Neuronal stem cell (in vitro differentiated cells): ENCODE measurements around the gene TP53RK.
A peak's percentile ranks its signal among the peaks of the same experiment; 100 is the strongest.

Source experiments
- DNase-seq: peaks from one replicate; pipeline ENCODE4 v3.0.0-alpha.2; 2013; ENCODE audit warnings: low spot score
- H2AFZ ChIP-seq: one replicate; pipeline ENCODE4 v1.6.1; 2013; ENCODE audit warnings: mild to moderate bottlenecking, low read length, inconsistent platforms
- H2AK5ac ChIP-seq: 2 replicates; pipeline ENCODE4 v1.6.1; 2013; ENCODE audit warnings: low read depth, mild to moderate bottlenecking, inconsistent platforms, low read length, moderate library complexity, mixed read lengths
- H2BK120ac ChIP-seq: 2 replicates; pipeline ENCODE4 v1.6.1; 2013; ENCODE audit warnings: low read depth, mild to moderate bottlenecking, inconsistent platforms, low read length, moderate library complexity, mixed read lengths
- H2BK12ac ChIP-seq: one replicate; pipeline ENCODE4 v1.6.1; 2013; ENCODE audit warnings: low read length, inconsistent platforms
- H2BK15ac ChIP-seq: 2 replicates; pipeline ENCODE4 v1.6.1; 2013; ENCODE audit warnings: mild to moderate bottlenecking, low read length, inconsistent platforms, mixed read lengths
- H2BK5ac ChIP-seq: one replicate; pipeline ENCODE4 v1.6.1; 2013; ENCODE audit warnings: inconsistent platforms, mild to moderate bottlenecking, low read length, moderate library complexity
- H3K14ac ChIP-seq: one replicate; pipeline ENCODE4 v1.6.1; 2013; ENCODE audit warnings: low read length, inconsistent platforms
- H3K18ac ChIP-seq: 2 replicates; pipeline ENCODE4 v1.6.1; 2013; ENCODE audit warnings: low read length, inconsistent platforms
- H3K23ac ChIP-seq: 2 replicates; pipeline ENCODE4 v1.6.1; 2013; ENCODE audit warnings: low read depth, mild to moderate bottlenecking, mixed read lengths, low read length, inconsistent platforms; ENCODE audit not compliant: poor library complexity
- H3K27ac ChIP-seq: replicated peaks from 3 replicates; pipeline ENCODE4 v1.5.1; 2013; ENCODE audit warnings: low read length, inconsistent platforms
- H3K27me3 ChIP-seq, 3 experiments: 2 replicates each; pipeline ENCODE4 v1.6.1; 2013; ENCODE audit warnings: low read length in 3 of 3, mild to moderate bottlenecking in 2 of 3, inconsistent platforms in 1 of 3, low read depth in 1 of 3, mixed read lengths in 1 of 3, moderate library complexity in 1 of 3; ENCODE audit not compliant: control insufficient read depth in 3 of 3, insufficient read depth in 3 of 3
- H3K36me3 ChIP-seq, 2 donors: replicated peaks in 1 of 2; 2 replicates each; pipeline ENCODE4 v1.6.1; 2013; ENCODE audit warnings: low read length in 2 of 2; ENCODE audit not compliant: control insufficient read depth in 2 of 2, insufficient read depth in 2 of 2
- H3K4ac ChIP-seq: 2 replicates; pipeline ENCODE4 v1.6.1; 2013; ENCODE audit warnings: inconsistent platforms, mild to moderate bottlenecking, low read length, moderate library complexity
- H3K4me1 ChIP-seq, 2 donors: 1 replicate in 1 of 2; 2 replicates in 1 of 2; pipeline ENCODE4 v1.6.1; 2013; ENCODE audit warnings: low read length in 2 of 2, low read depth in 1 of 2; ENCODE audit not compliant: control insufficient read depth in 2 of 2, insufficient read depth in 1 of 2
- H3K4me2 ChIP-seq: one replicate; pipeline ENCODE4 v1.6.1; 2013; ENCODE audit warnings: mild to moderate bottlenecking, low read length, inconsistent platforms; ENCODE audit not compliant: insufficient read depth, poor library complexity, severe bottlenecking
- H3K4me3 ChIP-seq, 2 donors: 2 replicates each; pipeline ENCODE4 v1.5.1; 2013; ENCODE audit warnings: low read length in 2 of 2, mild to moderate bottlenecking in 2 of 2, inconsistent platforms in 1 of 2, moderate library complexity in 1 of 2
- H3K79me1 ChIP-seq: one replicate; pipeline ENCODE4 v1.6.1; 2013; ENCODE audit warnings: low read depth, mild to moderate bottlenecking, inconsistent platforms, low read length, moderate library complexity
- H3K9ac ChIP-seq: one replicate; pipeline ENCODE4 v1.6.1; 2013; ENCODE audit warnings: mild to moderate bottlenecking, low read depth, low read length, inconsistent platforms; ENCODE audit not compliant: poor library complexity
- H3K9me3 ChIP-seq, 2 donors: replicated peaks in 1 of 2; 2 replicates each; pipeline versions ENCODE3 to v1.6.1; 2013; ENCODE audit warnings: low read length in 2 of 2, mild to moderate bottlenecking in 2 of 2, inconsistent platforms in 1 of 2, low read depth in 1 of 2, mixed read lengths in 1 of 2, moderate library complexity in 1 of 2; ENCODE audit not compliant: control insufficient read depth in 2 of 2, insufficient read depth in 1 of 2
- H4K8ac ChIP-seq: one replicate; pipeline ENCODE4 v1.6.1; 2013; ENCODE audit warnings: low read depth, mild to moderate bottlenecking, inconsistent platforms, low read length, moderate library complexity
- H4K91ac ChIP-seq: one replicate; pipeline ENCODE4 v1.6.1; 2013; ENCODE audit warnings: low read length, low read depth, mild to moderate bottlenecking, inconsistent platforms; ENCODE audit not compliant: poor library complexity
- WGBS, 2 donors: extraction: QIAGEN DNeasy Blood & Tissue Kit; methylation state at CpG; one replicate each; pipeline ENCODE4 v1.1.7; 2013; ENCODE audit warnings: missing lambda C conversion rate in 2 of 2, mixed read lengths in 1 of 2; ENCODE audit not compliant: insufficient read length in 2 of 2, insufficient replicate concordance in 1 of 2; ENCODE audit errors: extremely low coverage in 2 of 2; 5-methylcytosine and 5-hydroxymethylcytosine counted together

The TP53RK gene

GRCh38 chr20:46635514-46636136 lies 53.6 kb downstream of the TP53RK start:
- no peak for DNase-seq
- H3K79me1 ChIP-seq = no peaks in the 10 kb centered on the region
- H3K4me3 ChIP-seq = no peak overlapping the region
- no peak overlapping the region for H3K4ac ChIP-seq
- H3K36me3 ChIP-seq = no peaks in the 10 kb centered on the region
- WGBS, 2 donors = no CpG with 5 or more reads among the region's 5 CpGs
- no peak overlapping the region for H3K14ac ChIP-seq
- H3K18ac ChIP-seq = no peak overlapping the region
- no peak overlapping the region for H2BK12ac ChIP-seq
- H4K91ac ChIP-seq = no peak overlapping the region
- H2BK15ac ChIP-seq = no peak overlapping the region
- peaks cover 13 to 24% of the 10 kb centered on the region in 2 donors for H3K4me1 ChIP-seq
- H4K8ac ChIP-seq = no peak overlapping the region
- no peak overlapping the region for H3K9ac ChIP-seq
- no peak overlapping the region for H2AK5ac ChIP-seq
- no peak overlapping the region for H3K4me2 ChIP-seq
- H3K27me3 ChIP-seq = no peaks in the 10 kb centered on the region
- no peak overlapping the region for H2AFZ ChIP-seq
- no peak overlapping the region for H2BK120ac ChIP-seq
- H3K9me3 ChIP-seq = no peaks in the 10 kb centered on the region
- no peak overlapping the region for H3K27ac ChIP-seq
- H2BK5ac ChIP-seq = no peak overlapping the region
- no peak overlapping the region for H3K23ac ChIP-seq

GRCh38 chr20:46634528-46634927 lies 54.7 kb downstream of the TP53RK start:
- H4K8ac ChIP-seq = no peak overlapping the region
- H3K9ac ChIP-seq = no peak overlapping the region
- no peak overlapping the region for H4K91ac ChIP-seq
- no peaks in the 10 kb centered on the region for H3K27me3 ChIP-seq
- no peak overlapping the region for H2AK5ac ChIP-seq
- H3K4ac ChIP-seq = no peak overlapping the region
- H3K79me1 ChIP-seq = no peaks in the 10 kb centered on the region
- H2BK15ac ChIP-seq = no peak overlapping the region
- H3K14ac ChIP-seq = no peak overlapping the region
- H3K9me3 ChIP-seq = peaks cover 0 to 4% of the 10 kb centered on the region in 2 donors
- no peak overlapping the region for H2BK12ac ChIP-seq
- H3K4me1 ChIP-seq = peaks cover 13 to 24% of the 10 kb centered on the region in 2 donors
- no peak overlapping the region for H3K27ac ChIP-seq
- H3K18ac ChIP-seq = peak overlapping the region; percentile 22
- no peaks in the 10 kb centered on the region for H3K36me3 ChIP-seq
- H2BK120ac ChIP-seq = no peak overlapping the region
- no peak overlapping the region for H2AFZ ChIP-seq
- H3K4me3 ChIP-seq = no peak overlapping the region
- DNase-seq = no peak
- WGBS, 2 donors = no CpG with 5 or more reads among the region's 6 CpGs
- H2BK5ac ChIP-seq = no peak overlapping the region
- H3K23ac ChIP-seq = peak overlapping the region; percentile 33
- H3K4me2 ChIP-seq = no peak overlapping the region
